Glomerular visceral epithelial cell (primary cell): ENCODE measurements around the gene WDR64.
A peak's percentile ranks its signal among the peaks of the same experiment; 100 is the strongest.

Source experiments
- DNase-seq: peaks from one replicate; pipeline ENCODE4 v3.0.0-alpha.2; 2016; ENCODE audit errors: extremely low spot score

The WDR64 gene

DNA sequence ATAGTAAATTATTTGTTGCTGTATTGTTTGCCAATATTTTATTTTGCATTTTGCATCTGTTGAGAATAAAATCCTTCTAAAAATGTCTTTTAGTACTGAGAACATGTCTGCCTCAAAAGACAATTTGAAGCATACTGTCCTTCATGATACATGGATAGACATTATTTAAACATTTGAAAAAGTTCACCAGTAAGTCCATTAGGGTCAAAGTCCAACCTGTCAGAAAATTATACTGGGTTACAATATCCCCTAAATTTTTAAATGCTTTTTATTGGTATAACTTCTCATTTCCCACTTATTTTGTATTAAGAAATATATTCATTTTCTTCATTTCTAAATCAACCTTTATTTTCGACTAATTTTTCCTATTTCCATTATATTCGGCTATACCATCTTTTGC, 21.2 kb upstream of the WDR64 start:
- no peak for DNase-seq

DNA sequence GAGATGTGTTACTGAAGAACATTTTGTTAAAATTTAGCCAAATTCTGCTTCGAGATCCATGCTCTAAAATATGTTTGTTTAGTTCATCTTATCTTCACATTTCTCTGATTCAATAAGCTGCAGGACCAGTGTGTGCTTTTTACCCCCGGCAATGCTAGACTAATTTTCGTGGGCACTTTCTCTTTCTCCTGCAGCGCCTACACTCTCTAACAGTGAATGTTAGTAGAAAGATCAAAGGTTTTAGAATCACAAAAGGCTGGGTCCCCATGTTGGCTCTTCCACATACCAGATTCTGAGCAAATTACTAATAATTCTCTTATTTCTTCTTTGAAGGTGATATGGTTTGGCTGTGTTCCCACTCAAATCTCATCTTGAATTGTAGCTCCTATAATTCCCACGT, 20.4 kb upstream of the WDR64 start:
- no peak for DNase-seq

DNA sequence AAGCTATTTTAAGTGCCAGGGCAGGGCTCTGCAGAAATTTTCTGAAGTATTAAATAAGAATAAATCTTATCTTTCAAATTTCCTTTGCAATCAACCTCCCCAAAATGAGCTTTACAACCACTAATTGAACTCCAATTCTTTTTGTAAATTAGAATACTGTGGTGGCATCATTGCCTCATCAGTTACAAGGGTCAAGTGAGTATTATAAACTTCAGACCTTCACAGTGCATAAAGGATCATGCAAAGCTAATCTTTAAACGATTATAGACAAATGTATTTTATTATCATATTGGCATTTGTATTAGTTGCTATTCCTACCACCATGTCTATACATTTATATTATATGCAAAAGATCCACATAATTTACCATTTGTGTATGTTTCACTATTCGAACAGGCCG, 19.1 kb upstream of the WDR64 start:
- DNase-seq, result no peak

DNA sequence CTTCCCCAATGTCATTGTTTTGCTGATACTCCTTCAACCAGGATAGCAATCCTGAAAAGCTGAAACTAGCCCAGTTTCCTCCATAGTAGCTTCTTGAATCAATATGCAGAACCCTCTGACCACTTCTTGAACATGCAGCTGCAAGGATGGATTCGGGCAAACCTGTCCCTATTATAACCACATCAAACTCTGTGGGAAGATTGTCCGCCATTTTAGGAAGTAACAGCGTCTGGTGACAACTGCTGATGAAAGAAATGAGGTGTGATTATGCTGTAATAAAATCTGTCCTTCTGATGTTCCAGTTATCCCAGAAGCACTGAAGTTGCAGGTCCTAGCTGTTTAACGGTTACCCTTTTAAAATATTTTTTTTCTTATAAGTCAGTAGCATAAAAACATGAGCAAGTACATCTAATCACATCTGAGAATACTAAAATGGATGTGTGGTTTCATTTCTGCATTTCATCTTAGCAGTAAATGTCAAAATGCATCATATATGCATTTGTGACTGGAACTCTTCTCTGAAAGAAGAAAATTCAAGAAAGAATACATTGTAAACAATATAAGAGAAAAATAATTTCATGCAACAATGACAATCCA, 16.4 kb upstream of the WDR64 start:
- DNase-seq, result no peak

DNA sequence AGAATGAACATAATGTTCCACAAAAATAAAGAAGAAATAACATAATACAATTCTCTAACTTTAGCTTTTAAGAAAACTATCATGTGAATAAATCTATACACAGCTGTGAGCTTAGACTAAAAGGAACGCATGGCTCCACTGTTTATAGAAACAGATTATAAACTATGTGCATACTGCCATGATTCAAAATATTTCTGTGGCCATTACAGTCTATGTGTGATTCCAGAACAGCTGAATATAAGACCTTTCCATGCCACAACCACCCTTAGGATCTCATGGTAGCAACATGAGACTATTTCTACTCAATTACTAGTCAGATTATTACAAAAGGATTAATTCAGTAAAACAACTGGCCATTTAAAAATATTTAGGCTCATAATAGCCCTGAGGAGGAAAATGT, 15.8 kb upstream of the WDR64 start:
- no peak for DNase-seq

DNA sequence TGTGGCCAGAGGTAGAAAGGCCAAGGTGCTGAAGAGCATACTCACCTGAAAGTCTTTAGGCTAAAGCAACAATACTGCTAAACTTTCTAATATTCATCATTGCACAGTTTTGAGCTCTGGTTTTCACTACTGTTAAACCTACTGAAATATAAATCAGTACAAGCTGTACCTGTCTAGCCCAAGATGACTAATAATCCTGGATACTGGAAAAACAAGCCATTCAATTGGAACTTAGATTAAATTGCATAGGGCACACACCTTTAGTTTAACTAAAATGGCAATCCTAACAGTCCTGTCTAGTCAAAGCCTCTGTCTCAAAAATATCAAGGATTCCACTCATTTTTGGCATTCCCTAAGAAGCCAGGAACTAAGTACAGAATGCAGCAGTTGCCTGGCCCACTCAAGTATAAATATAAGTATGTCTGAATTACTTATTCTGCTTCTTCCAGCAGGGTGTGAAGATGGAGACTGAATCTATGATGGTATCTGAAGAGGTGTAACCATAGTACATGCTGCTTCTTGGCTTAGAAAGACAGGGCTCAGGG, 15.0 kb upstream of the WDR64 start:
- DNase-seq, result no peak

DNA sequence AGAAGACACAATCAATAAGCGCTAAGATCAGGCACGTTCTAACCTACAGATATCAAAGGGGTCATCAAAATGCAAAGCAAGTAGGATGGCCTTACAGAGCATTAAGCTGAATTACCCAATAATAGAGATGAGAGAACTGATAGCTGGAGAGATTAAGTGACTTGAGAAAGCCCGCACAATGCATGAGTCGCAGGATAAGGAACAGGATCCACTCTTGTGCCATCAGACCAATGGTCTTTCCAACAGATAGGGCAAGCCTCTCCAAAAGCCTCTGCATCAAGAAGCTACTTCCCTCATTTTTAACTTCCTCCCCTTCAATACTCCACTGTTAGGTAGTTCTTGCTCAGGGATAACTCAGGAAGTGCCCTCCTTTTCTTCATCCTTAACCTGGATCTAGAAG, 14.5 kb upstream of the WDR64 start:
- no peak for DNase-seq

DNA sequence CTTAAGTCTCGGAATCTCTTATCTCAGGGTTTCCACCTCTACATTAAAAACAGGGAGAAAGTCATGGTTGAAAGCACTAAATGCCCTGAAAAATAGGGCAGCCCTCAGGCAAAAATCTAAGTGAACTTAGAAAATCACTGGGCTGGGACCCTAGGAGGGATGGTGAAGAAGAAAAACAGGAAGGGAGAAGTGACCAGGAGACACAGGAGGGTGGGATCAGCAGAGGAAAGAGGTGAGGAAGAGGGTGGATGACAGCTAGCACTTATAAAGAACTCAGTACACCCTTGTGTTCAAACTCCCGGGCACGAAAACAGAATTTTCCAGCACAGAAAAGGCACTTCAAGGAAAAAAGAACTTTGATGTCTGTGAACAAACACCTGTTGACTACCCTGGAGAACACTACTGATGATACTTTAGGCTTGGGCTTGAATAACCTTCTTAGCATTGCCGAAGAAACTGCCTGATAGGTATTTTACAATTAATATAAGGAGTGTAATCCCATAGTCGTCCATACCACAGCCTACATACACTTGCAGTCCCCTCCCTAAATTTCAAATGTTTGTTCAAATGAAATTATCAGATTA, 13.9 kb upstream of the WDR64 start:
- no peak for DNase-seq

DNA sequence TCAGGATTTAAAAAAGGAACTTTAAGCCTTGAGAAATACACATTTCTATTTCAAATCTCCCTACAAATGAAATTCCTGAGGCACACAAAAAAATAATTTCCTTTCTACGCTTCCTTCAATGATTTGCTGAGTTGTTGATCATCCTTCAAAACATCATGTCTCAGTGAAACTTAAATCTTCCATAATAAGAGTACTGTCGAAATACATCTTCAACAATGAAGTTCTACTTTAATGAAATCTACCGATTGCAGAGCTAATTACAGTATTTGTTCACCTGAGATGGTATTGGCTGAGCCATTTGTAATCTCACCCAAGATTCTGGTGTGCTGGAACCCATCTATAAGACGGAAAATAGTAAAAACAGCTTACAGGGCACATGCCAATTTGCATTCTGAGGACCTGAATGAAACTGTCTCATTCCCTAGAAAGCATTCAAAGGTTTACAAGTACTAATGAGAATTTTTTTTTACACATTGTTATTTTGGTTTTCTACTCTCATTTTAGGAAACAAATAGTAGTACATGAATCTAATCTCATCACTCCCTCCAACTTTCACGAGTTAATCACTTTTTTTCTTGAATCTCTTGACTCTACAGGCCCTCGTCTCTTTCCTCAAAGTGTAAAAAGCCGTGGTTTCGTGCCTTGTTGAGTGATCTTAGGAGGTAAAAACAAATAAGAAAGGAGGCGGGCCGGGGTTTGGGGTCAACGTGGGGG, 13.0 kb upstream of the WDR64 start:
- no peak for DNase-seq

DNA sequence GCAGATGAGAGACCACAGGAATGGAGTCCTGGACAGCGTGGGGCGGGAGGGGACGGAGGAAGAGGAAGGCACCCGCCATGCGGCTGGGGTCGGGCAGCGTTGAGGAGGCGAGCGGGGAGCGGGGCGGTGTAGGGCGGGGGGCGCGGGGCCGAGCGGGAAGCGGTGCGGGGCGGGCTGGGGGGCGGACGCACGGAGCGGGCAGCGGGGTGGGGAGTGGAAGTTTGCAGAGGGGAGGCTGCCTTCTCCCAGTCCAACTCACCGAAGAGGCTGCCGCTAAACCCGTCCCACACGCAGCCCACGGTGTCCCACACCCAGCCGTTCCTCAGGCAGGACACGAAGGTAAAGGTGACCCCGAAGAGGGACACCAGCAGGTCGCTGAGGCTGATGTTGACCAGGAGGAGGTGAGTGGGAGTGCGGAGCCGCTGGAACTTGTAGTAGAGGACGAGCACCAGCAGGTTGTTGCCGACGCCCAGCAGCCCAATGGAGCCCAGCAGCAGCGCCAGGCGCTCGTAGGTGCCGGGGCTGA, 12.4 kb upstream of the WDR64 start:
- DNase-seq, result peak; percentile 71

DNA sequence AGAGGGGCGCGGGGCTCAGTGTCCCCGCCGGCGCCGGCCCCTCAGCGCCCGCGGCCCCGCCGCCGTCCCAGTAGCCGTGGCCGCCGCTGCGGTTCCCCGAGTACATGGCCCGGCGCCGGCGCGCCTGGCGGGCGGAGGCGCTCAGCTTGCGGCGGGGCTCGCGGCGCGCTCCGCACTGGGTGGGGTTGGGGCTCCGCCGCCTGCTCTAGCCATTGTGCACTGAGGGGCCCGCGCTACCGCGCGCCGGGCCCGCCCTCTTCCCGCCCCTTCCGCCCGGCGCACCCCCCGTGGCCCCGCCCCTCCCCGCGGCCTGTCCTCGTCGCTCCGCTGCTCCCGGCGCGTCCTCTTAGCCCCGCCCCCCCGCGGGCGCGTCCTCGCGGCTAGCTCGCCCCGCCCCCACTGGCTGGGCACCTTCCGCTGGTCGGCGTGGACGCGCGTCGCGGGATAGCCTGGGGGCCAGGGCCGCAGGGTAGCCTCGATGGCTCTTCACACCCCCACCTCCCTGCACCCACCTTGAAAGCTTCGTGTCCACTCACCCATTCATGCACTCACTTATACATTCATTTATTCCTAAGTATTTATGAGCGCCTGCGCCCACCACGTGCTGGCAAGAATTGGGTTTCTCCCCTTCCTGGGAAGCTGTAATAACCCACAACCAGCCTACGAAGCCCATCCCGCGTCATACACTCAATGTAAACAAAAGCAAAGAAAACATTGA, 11.8 kb upstream of the WDR64 start, which contains the start of the genes CHML and OPN3:
TSS of gene CHML (minus strand) at position 221 of the 718 bp plus-strand sequence. CDS start 4,603 bp downstream, outside the sequence.
TSS of gene OPN3 (minus strand) at position 221 of the 718 bp plus-strand sequence. CDS start at position 106, 115 bp downstream.
- DNase-seq, result peak; percentile 94

DNA sequence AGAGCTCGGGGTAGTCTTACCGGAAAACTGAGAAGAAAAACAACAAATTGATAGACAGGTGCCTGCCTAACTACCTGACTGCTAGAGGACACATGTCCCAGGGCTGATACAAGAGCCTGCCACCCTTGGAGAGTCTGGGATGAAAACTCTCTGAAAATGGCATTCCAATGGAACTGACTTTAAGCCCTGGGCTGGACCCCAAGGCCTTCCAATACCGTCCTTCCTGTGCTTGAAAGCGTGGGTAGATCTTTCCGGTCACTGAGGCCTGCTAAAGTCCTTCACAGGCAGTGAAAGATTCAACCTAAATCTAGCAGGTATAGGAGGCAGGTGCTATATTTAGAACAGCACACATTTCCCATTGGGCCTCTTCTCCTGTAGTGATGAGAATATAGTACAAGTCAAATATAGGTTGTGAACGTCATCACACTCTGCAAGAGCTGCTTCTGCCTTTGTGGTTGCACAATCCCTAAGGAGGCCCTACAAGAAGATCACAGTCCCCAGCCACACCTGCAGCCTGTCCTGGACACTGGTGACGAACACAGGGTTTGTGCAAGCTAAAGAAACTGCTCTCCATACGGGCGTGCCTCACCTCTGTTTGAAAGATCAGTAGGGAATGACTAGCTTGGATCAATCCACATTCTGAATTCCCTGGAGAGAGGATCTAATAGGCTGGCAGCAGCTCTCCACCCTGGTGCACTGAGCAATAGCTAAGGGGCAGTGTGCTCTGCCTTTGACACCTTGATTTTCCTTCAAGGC, 11.0 kb upstream of the WDR64 start:
- no peak for DNase-seq

DNA sequence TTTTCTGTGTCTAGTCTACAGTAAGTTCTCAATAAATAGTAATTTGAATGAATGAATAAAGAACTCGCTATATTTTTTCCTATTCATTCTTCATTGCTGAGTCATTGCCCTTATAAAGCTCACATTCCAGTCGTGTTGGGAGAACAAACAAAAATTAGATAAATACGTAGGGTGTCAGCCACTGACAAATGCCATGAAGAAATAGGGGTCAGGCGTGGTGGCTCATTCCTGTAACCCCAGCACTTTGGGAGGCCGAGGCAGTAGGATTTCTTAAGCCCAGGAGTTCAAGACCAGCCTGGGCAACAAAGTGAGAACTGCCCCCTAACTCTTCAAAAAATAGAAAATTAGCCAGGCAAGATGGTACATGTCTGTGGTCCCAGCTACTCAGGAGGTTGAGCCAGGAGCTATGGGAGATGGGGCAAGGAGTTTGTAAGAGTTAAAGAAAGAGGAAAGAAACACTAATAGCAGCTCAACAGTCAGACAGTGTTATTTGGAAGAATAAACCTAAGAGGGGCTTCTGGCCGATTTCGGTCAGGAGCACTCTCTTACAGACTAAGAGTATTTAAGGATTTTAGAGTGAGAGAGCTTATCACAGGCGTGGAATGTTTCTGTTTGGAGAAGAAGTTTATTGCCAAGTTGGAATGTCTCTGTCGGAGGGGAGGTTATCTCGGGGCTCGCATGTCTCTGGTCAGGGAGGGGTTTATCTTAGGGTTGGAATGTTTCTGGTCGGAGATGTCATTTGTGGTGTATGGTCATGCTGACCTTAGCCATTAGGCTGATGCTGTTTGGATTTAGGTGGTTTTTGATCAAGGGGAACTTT, 10.1 kb upstream of the WDR64 start:
- DNase-seq, result no peak

DNA sequence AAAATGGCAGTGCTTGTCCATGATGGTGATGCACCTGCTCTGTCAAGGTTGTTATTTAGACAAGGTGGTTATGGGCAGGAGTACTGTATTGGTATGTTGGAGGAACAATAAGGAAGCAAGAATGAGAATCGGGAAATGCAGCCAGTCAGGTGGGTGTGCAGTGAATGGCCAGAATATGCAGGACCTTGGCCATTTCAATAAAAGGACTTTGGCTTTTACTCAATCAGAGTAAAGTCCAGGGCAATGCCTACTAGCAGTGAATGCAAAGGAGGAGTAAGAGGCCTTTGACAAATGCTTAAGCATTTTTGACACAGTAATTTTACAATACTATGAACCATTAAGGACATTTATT, 9.5 kb upstream of the WDR64 start:
- DNase-seq, result no peak

DNA sequence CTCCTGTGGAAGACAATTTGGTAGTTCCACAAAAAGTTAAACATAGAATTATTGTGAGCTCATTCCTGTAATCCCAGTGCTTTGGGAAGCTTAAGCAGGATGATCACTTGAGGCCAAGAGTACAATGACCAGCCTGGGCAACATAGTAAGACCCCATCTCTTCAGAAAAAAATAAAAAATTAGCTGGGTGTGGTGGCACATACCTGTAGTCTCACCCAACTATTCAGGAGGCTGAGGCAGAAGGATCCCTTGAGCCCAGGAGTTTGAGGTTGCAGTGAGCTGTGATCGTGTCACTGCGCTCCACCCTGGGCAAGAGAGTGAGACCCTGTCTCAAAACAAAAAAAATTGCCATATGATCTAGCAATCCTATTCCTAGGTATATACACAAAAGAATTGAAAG, 7.8 kb upstream of the WDR64 start:
- DNase-seq, result no peak

DNA sequence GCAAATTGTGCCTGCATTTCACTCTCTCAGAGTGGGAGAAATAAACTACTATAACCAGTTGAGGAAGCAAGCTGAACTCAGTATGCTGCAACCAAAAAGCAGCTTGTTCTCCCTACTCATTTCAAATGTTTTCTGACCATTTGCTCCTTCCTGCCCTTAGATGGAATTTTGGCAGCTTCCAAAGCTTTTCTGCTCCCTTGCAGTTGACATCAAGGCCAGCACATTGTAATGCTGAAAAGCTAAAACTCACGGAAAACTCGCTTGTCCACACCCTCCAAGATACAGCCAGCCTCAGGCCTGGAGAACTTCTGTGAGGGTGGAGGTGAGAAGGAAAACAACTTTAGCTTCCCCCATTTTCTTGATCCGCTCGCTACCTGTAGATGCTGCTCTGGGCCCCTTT, 6.9 kb upstream of the WDR64 start:
- no peak for DNase-seq

DNA sequence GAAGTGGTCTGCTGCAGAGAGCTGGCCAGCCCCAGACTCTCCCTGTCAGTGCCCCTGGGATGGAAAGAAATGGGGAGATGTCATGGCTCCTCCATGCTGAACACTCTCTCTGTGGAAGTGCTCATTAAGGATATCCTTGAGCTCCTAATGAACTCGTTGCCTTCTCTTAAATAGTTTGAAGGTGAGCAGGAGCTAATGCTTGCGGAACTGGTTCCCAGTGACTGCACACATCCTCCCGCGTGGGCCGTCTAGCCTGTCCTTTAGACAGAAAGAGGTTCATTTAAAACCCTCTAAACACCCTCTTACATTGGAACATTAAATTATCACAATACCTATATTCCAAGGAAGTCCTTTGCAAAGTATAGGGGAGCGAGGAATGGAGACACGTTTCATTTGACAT, 5.9 kb upstream of the WDR64 start:
- no peak for DNase-seq

DNA sequence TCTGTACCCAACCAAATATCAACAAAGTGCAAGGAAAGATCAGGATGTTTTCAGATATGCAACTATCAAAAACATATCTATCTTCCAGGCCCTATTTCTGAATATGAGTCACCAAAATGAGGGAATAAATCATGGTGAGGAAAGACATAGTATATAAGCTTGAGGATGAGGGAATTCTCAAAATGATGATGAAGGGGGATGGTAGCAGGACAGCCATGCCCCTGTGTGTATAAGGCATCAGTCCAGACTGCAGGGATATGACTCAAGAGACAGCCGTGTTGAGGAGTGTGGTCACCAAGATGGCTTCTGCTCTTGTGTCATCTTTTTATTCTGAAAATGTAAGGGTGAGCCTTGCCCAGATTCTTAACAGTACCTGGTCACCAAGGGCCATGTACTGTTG, 4.4 kb upstream of the WDR64 start:
- no peak for DNase-seq

DNA sequence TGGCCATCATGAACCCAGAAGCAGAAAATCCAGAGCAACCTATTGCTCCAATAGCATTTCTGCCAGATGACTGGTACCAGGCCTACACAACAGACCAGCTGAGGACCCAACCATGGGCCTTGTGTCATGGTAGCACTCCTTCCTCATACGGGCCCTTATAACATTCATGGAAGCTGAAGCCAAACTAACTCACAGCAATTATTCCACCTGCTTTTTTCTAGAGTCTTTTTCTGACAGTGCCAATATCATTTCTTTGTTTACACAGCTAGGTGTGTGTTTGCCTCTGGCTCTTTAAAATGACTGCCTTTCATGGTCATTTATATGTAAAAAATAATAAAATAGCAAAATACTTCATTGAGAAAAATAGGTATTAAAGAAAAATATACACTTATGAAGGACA, 3.9 kb upstream of the WDR64 start:
- DNase-seq, result no peak

DNA sequence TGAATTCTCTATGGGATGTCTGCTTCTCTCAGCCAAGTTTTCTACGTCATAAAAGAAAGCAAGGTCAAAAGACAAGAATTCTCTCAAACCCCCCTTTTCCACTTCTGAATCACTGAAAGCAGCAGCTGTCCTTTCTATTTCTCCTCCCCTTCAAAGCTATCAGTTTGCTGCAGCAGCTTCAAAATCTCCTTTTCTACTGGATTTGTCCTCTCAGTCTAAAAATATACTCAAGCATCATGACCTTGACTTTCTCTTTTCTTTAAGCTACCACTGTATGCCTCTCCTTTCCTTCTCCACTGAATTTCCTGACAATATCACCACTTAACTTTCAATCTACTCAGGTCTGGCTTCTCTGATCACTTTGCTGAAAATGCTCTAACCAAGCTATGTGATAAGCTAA, 1.9 kb downstream of the WDR64 start:
- DNase-seq, result no peak

DNA sequence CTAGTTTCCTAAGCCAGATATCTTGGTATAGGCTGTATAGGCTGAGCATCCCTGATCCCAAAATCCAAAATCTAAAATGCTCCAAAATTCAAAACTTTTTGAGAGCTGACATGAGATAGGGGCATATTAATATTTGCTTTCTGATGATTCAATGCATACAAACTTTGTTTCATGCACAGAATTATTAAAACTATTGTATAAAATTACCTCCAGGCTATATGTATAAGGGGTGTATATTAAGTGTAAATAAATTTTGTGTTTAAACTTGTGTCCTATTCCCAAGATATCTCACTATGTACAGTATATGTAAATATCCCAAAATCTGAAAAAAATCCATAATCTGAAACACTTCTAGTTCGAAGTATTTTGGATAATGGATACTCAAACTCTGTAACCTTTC, 2.6 kb downstream of the WDR64 start:
- DNase-seq, result no peak
